HCT116 (cell line): ENCODE measurements around the gene ARL6IP4.

Experiments used
- CTCF ChIP-seq, 3 experiments: fragments of 200-600 bp in 1 of 3; sonication (generic) in 1 of 3; IDR thresholded peaks in 2 of 3; conservative IDR thresholded peaks in 1 of 3; 2 replicates each; pipeline ENCODE4 v1.5.1; 2012 to 2017; ENCODE audit warnings: low read depth in 2 of 3, low read length in 2 of 3, antibody characterized with exemption in 1 of 3, borderline replicate concordance in 1 of 3, control low read depth in 1 of 3, mild to moderate bottlenecking in 1 of 3, mixed read lengths in 1 of 3, mixed run types in 1 of 3, moderate library complexity in 1 of 3; ENCODE audit not compliant: insufficient read depth in 1 of 3
- EZH2 ChIP-seq: fragments of 200-600 bp; sonication (generic); IDR thresholded peaks from 2 replicates; pipeline ENCODE4 v1.6.1; 2017; ENCODE audit warnings: antibody characterized with exemption, mixed run types
- EZH2phosphoT487 ChIP-seq: fragments of 200-600 bp; IDR thresholded peaks from 2 replicates; pipeline ENCODE4 v1.6.1; 2018; ENCODE audit warnings: antibody characterized with exemption, borderline replicate concordance
- POLR2A ChIP-seq: IDR thresholded peaks from 2 replicates; pipeline ENCODE4 v1.7.0; 2011; ENCODE audit warnings: borderline replicate concordance; ENCODE audit not compliant: insufficient read depth, insufficient read length; ENCODE audit errors: extremely low read depth
- POLR2AphosphoS5 ChIP-seq: IDR thresholded peaks from 2 replicates; pipeline ENCODE4 v1.6.1; 2011; ENCODE audit warnings: mild to moderate bottlenecking, low read depth, low read length, moderate library complexity
- ZFX ChIP-seq: fragments of 450-650 bp; IDR thresholded peaks from 2 replicates; pipeline ENCODE4 v1.6.1; 2017

- TF ChIP-seq EZH2phosphoT487 (no peak), POLR2A (no peak), CTCF (IDR thresholded peaks at IDR 0.05 in 2 of 3, conservative IDR thresholded peaks at IDR 0.05 in 1 of 3; ENCODE audit: borderline replicate concordance in 1 of 3, insufficient read depth in 1 of 3, low read depth in 2 of 3, low read length in 2 of 3) (no peak), EZH2 (no peak), POLR2AphosphoS5 (no peak), ZFX (peak; percentile 83; the same call in 1 of the 2 replicates)
Measured at GRCh38 chr12:122981036-122981471, 573 bp downstream of the ARL6IP4 start.
